AG04449 (cell line): Measurements from ENCODE around the gene GDPD5.
A peak's percentile ranks its signal among the peaks of the same experiment; 100 is the strongest.

Source experiments
- CTCF ChIA-PET: fragments of 350-600 bp; formaldehyde crosslinking; extraction: SDS; loops from one replicate; lab custom pipeline; 2021; ENCODE audit warnings: antibody characterized with exemption; lab: Yijun Ruan, JAX
- POLR2A ChIA-PET: fragments of 400-600, 350-600 bp; formaldehyde crosslinking; extraction: SDS; loops from one replicate; lab custom pipeline; 2020; ENCODE audit warnings: antibody characterized with exemption, inconsistent platforms; lab: Yijun Ruan, JAX
- DNase-seq: peaks from one replicate; pipeline ENCODE4 v3.0.0-alpha.2; 2010; ENCODE audit warnings: low read depth, low spot score
- H3K4me3 ChIP-seq: 2 replicates; pipeline ENCODE4 v1.5.1; 2011; ENCODE audit warnings: low read depth, mild to moderate bottlenecking, control low read depth, low read length
- TF ChIP-seq, protein P1 (sequence below): IDR thresholded peaks from one replicate; pipeline ENCODE4 v1.5.1; 2011; ENCODE audit warnings: mild to moderate bottlenecking, moderate library complexity, low read length, control low read depth, inconsistent platforms; ENCODE audit not compliant: insufficient read depth; ENCODE audit errors: missing control alignments

Gene GDPD5

DNA sequence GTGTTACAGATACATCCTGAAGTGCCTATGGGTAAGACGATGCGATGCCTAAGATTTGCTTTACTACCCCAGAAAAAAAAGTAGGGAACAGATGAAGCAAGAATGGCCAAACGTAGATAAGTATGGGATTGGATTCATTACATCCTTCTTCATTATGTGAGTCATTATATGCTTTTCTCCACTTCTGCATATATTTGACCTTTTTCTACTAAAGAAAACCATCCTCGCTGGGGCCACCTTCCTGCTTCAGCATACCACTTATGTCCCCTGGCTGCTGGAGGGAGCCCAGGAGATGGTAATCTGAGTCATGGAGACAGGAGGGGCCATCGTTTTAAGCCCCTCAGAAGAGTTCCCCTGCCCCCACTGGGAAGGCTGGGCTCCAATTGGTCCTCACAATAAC lies 78.3 kb downstream of the GDPD5 start:
- no peak overlapping the region for H3K4me3 ChIP-seq
- TF ChIP-seq, protein P1, sequence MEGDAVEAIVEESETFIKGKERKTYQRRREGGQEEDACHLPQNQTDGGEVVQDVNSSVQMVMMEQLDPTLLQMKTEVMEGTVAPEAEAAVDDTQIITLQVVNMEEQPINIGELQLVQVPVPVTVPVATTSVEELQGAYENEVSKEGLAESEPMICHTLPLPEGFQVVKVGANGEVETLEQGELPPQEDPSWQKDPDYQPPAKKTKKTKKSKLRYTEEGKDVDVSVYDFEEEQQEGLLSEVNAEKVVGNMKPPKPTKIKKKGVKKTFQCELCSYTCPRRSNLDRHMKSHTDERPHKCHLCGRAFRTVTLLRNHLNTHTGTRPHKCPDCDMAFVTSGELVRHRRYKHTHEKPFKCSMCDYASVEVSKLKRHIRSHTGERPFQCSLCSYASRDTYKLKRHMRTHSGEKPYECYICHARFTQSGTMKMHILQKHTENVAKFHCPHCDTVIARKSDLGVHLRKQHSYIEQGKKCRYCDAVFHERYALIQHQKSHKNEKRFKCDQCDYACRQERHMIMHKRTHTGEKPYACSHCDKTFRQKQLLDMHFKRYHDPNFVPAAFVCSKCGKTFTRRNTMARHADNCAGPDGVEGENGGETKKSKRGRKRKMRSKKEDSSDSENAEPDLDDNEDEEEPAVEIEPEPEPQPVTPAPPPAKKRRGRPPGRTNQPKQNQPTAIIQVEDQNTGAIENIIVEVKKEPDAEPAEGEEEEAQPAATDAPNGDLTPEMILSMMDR = no peak
- ChIA-PET POLR2A (no interaction called here), CTCF (interaction anchor here (3.3 to 9.4 kb wide), 4 partner anchors 12 to 97 kb away, joined by 15 to 658 read pairs (median 42); partner anchors contain the start of genes GDPD5 and KLHL35)
- DNase-seq = no peak

DNA sequence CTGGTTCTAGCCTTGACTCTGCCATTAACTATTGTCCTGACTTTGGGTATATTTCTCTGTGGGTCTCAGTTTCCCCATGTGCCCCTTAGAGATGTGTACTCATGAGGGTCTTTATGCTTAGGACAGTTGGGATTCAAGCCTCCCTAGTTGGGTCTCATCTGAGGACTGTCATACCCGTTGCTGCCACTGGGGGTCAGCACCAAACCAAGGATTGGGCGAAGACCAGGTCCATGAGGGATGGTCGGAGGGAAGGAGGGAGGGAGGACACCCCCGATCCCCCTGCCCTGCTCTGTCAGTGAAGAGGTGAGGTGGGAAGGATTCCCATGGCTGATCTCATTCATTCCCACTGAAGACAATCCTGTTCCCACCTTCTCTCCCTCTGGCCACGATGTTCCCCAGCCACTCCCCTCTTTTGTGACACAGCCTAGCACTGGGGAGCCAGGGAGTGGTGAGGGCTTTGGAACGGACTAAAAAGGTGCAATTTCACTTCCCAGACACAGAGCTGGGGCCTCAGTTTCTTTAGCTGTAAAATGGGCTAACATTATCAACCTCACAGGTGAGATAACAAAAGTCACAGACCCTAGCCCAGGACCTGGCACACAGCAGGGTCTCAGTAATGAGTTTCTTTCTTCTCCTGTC lies 80.3 kb downstream of the GDPD5 start:
- H3K4me3 ChIP-seq = no peak overlapping the region
- no peak for DNase-seq
- TF ChIP-seq, protein P1 = peak; percentile 90
- POLR2A ChIA-PET = no interaction called here
- CTCF ChIA-PET = interaction anchor here (0.6 to 9.4 kb wide), 40 partner anchors 8 to 422 kb away, joined by 3 to 658 read pairs (median 5); partner anchors contain the start of genes GDPD5 and KLHL35

DNA sequence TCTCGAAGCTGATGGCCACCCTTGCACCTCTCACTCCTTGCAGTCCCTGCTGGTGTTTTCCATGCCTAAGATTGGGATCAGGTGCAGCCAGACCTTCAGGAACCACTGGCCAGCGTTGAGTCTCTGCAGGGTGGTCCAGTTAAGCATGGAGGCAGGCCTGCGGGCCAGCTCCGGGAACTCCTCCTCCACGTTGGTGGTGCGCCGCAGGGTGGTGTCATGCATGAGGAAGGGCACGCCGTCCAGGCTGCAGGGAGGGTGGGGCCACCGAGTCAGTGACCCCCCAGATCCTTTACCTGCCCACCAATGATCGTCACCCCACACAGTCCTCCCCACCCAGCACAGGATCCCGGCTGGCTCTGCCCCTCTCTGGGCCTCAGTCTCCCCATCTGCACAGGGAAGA lies 82.7 kb downstream of the GDPD5 start:
- DNase-seq = no peak
- CTCF ChIA-PET = interaction anchor here (1.3 to 9.4 kb wide), 7 partner anchors 8 to 83 kb away, joined by 3 to 658 read pairs (median 33); partner anchors contain the start of genes GDPD5 and KLHL35
- TF ChIP-seq, protein P1 = no peak
- H3K4me3 ChIP-seq = no peak overlapping the region
- POLR2A ChIA-PET = no interaction called here

DNA sequence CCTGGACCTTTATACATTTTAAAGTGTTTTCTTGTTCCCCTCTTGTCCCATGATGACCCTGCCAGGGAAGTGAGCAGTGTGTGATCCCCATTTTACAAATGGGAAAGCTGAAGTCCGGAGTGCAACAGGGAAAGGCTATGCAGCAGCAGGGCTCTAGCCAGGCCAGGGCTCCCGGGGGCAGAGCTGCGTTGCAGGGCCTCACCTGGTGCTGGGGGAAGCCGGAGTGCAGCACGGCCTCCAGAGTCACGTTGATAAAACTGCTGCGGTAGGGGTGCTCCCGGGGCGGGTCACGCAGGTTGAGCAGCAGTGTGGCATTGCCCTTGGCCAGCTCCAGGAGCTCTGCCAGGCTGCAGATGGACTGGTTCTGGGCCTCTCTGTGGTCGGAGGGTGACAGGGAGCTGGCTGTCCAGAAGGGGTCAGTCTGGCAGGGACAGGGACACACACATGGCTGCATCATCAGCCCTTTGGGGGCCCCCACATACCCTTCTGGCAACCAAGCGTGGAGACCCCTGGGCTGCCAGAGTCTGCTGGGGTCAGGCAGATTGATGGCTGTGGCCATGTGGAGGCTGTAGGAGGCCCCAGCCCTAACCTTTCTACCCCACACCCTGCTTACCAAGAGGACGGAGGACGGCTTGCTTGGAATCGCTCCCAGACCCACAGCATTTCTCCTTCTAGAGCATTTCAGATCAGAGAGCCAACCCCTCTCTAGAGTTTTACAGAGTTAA lies 83.4 kb downstream of the GDPD5 start:
- POLR2A ChIA-PET = no interaction called here
- CTCF ChIA-PET = interaction anchor here (1.0 to 9.4 kb wide), 3 partner anchors 9 to 163 kb away, joined by 3 to 658 read pairs (median 3); partner anchors contain the start of gene GDPD5
- DNase-seq = no peak
- TF ChIP-seq, protein P1 = no peak
- no peak overlapping the region for H3K4me3 ChIP-seq

DNA sequence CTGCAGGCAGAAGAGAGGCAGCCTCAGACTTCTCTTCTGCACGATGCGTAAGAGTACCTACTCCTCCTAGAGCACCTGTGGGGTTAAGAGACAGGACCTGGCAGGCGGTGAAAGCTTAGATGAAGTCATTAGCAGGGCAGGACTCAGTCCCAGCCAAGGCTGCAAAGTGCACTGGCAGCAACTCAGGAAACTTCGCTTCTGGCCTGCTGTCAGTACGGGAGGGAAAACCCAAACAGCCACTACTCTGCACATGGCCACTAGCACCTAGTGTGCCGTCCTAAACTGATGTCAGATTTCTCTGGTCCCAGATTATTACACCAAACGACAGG lies 84.0 kb downstream of the GDPD5 start:
- no peak overlapping the region for H3K4me3 ChIP-seq
- POLR2A ChIA-PET = no interaction called here
- no peak for DNase-seq
- CTCF ChIA-PET = interaction anchor here (1.0 to 9.4 kb wide), 3 partner anchors 54 to 162 kb away, joined by 3 to 658 read pairs (median 5); partner anchors contain the start of gene GDPD5
- TF ChIP-seq, protein P1 = no peak

DNA sequence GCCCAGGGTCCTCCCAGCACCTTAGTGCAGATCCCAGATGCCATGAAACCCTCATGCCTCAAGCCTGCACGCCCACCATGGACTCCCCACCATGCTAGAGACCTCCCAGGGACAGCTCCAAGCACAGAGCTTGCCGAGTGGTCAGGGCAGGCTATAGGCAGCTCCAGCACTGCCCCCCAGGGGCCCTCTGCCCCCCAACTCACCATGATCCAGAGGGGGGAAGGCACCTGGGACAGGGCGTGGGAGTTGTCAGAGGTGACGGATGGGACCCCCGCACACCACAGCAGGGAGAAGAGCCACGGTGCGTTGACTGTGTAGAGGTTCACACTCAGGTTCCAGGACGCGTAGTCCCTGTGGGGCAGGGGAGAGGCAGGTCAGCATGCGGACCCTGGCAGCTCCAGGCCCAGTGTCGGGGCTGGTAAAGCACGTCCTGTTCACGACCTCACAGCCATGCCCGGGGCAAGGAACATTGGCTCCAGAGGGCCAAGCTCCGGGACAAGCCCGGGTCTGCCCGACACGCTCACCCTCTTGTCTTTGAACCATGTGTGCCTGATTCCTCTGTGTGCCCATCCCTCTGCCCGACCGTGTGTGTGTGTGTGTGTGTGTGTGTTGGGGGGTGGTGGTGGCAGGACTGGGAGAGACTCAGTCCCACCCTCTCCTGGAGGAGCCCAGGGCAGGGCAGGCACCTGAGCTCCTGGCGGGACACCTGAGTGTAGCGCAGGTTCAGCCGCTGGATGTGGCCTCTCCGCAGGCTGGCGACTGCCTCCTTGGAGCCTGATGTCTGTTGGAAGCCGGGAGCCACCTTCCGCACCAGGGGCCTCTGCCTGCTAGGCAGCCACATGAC lies 84.6 kb downstream of the GDPD5 start:
- CTCF ChIA-PET = interaction anchor here (1.3 to 9.4 kb wide), 4 partner anchors 9 to 85 kb away, joined by 5 to 658 read pairs (median 8); partner anchors contain the start of gene GDPD5

More for the DNA sequence above, 84.6 kb downstream of the GDPD5 start:
- DNase-seq = no peak
- TF ChIP-seq, protein P1 = no peak
- no peak overlapping the region for H3K4me3 ChIP-seq
- POLR2A ChIA-PET = no interaction called here
